ENCODE measurements around the gene NFIC.

GRCh38 chr19:3440082-3440481, 73.7 kb downstream of the NFIC start:
- no peak for TF ChIP-seq SRF (IDR thresholded peaks at IDR 0.05; ENCODE audit: low read depth in 2 of 2, low read length in 2 of 2)
- peak; percentile 62 to 72 (median 63) for TF ChIP-seq CTCF (IDR thresholded peaks at IDR 0.05 in 2 of 3, conservative IDR thresholded peaks at IDR 0.05 in 1 of 3; ENCODE audit: control insufficient read depth in 2 of 3, extremely low read depth in 1 of 3, insufficient read depth in 1 of 3, low read depth in 3 of 3, low read length in 3 of 3)
- TF ChIP-seq PRDM15 (CRISPR knock-in tag; IDR thresholded peaks at IDR 0.05), result no peak
- no peak for TF ChIP-seq CREM (IDR thresholded peaks at IDR 0.05; ENCODE audit: low read depth)
- no peak for TF ChIP-seq REST (IDR thresholded peaks at IDR 0.05; ENCODE audit: low read depth, low read length)
- no peak for TF ChIP-seq NKRF (conservative IDR thresholded peaks at IDR 0.05)
- no peak for TF ChIP-seq ZZZ3 (IDR thresholded peaks at IDR 0.05; ENCODE audit: control insufficient read depth, insufficient read length, low read depth)
